HepG2 (cell line): ENCODE data around the gene CERS4. TPM values are rescaled to one million over a fixed set of nuclear protein-coding genes. Genes with fewer than 3 reads are reported as not detected.

ENCODE experiments used
- ATAC-seq: fragments of 200-7000 bp; cut with Tn5 transposase; 3 replicates; pipeline ENCODE4 v1.9.1; 2020; ENCODE audit warnings: mild to moderate bottlenecking, moderate library complexity
- BruUV-seq: library from RNA; stranded (reverse); fragments of 400-500 nt; replicated peaks from 2 replicates; lab custom pipeline; 2021; lab: Mats Ljungman, UMichigan
- CTCF ChIA-PET: fragments of 300-600 bp; formaldehyde crosslinking; extraction: SDS; loops from one replicate; lab custom pipeline; 2021; ENCODE audit warnings: low total read pairs, inconsistent platforms, low intra/inter-chr PET ratio; lab: Yijun Ruan, JAX
- POLR2A ChIA-PET: fragments of 350-600 bp; sonication (Branson Sonifier 250); formaldehyde crosslinking; loops from one replicate; lab custom pipeline; 2020; ENCODE audit warnings: antibody characterized with exemption, inconsistent platforms; lab: Yijun Ruan, JAX
- DNase-seq: peaks from one replicate; pipeline ENCODE4 v3.0.0-alpha.2; 2015; ENCODE audit warnings: low spot score
- FAIRE-seq: peaks from 3 replicates; lab custom pipeline; 2011; peaks lifted over from hg19 to GRCh38; lab: Jason Lieb, UNC
- H2AFZ ChIP-seq: one replicate; pipeline ENCODE4 v1.6.1; 2011; ENCODE audit warnings: low read length, inconsistent platforms
- H3K27ac ChIP-seq: fragments of 300-600 bp; 3 replicates; pipeline ENCODE4 v1.8.0; 2011; ENCODE audit warnings: mixed run types, mild to moderate bottlenecking, mixed read lengths, low read length, inconsistent platforms; ENCODE audit not compliant: insufficient read depth; ENCODE audit errors: extremely low read length
- H3K27me3 ChIP-seq, 2 experiments: fragments of 200-600 bp in 1 of 2; 2 replicates in 1 of 2; 3 replicates in 1 of 2; pipeline versions ENCODE4 v1.6.0 to v1.8.0; 2011; ENCODE audit warnings: low read length in 2 of 2, mild to moderate bottlenecking in 2 of 2, moderate library complexity in 2 of 2, inconsistent platforms in 1 of 2; ENCODE audit not compliant: insufficient read depth in 2 of 2, control insufficient read depth in 1 of 2
- H3K36me3 ChIP-seq, 2 experiments: fragments of 200-600 bp in 1 of 2; replicated peaks in 1 of 2; 2 replicates in 1 of 2; 3 replicates in 1 of 2; pipeline versions ENCODE4 v1.5.1 to v1.8.0; 2011; ENCODE audit warnings: low read length in 2 of 2, inconsistent platforms in 1 of 2; ENCODE audit not compliant: insufficient read depth in 2 of 2, control insufficient read depth in 1 of 2
- H3K4me1 ChIP-seq: 2 replicates; pipeline ENCODE4 v1.5.1; 2012; ENCODE audit warnings: low read length, inconsistent platforms; ENCODE audit not compliant: insufficient read depth
- H3K4me2 ChIP-seq: 2 replicates; pipeline ENCODE4 v1.6.0; 2011; ENCODE audit warnings: low read depth, low read length, inconsistent platforms
- H3K4me3 ChIP-seq, 3 experiments: fragments of 200-600 bp in 1 of 3; sonication (generic), shearing (Covaris generic) in 1 of 3; replicated peaks in 1 of 3; 2 replicates each; pipeline ENCODE4 v1.5.1; 2011 to 2016; ENCODE audit warnings: low read length in 3 of 3, inconsistent platforms in 2 of 3, low read depth in 2 of 3, mild to moderate bottlenecking in 2 of 3, control low read depth in 1 of 3, mixed read lengths in 1 of 3; ENCODE audit not compliant: insufficient read depth in 1 of 3
- H3K79me2 ChIP-seq: one replicate; pipeline ENCODE4 v1.6.1; 2011; ENCODE audit warnings: low read length, inconsistent platforms; ENCODE audit not compliant: insufficient read depth
- H3K9ac ChIP-seq: 2 replicates; pipeline ENCODE4 v1.6.0; 2011; ENCODE audit warnings: mild to moderate bottlenecking, low read depth, low read length, inconsistent platforms; ENCODE audit not compliant: insufficient read depth
- H3K9me3 ChIP-seq: 2 replicates; pipeline ENCODE4 v1.5.1; 2012; ENCODE audit warnings: mild to moderate bottlenecking, low read length
- H4K20me1 ChIP-seq: 2 replicates; pipeline ENCODE4 v1.6.0; 2011; ENCODE audit warnings: inconsistent platforms, mild to moderate bottlenecking, low read length, moderate library complexity; ENCODE audit not compliant: insufficient read depth
- KLF11 ChIP-seq: IDR thresholded peaks from 2 replicates; pipeline ENCODE4 v1.6.1; 2016; ENCODE audit warnings: missing compliant biosample characterization
- LCORL ChIP-seq, 2 experiments: fragments of 450-650 bp in 1 of 2; sonication (generic) in 1 of 2; formaldehyde crosslinking in 1 of 2; IDR thresholded peaks; 2 replicates each; pipeline versions ENCODE4 v1.5.0 to v1.6.1; 2017 to 2020; ENCODE audit warnings: antibody characterized with exemption in 1 of 2, missing genetic modification reagents in 1 of 2
- TBX2 ChIP-seq: sonication (generic); formaldehyde crosslinking; IDR thresholded peaks from 2 replicates; pipeline ENCODE4 v1.5.0; 2020; ENCODE audit warnings: missing genetic modification reagents, mild to moderate bottlenecking, borderline replicate concordance
- TOPORS ChIP-seq: sonication (generic); formaldehyde crosslinking; IDR thresholded peaks from 2 replicates; pipeline ENCODE4 v1.8.0; 2023; ENCODE audit warnings: mild to moderate bottlenecking, missing genetic modification reagents
- ZBTB20 ChIP-seq: sonication (generic); formaldehyde crosslinking; IDR thresholded peaks from 2 replicates; pipeline ENCODE4 v1.8.1; 2023; ENCODE audit warnings: missing genetic modification reagents, low read depth, mild to moderate bottlenecking, borderline replicate concordance
- WGBS: methylation state at CpG from one replicate; pipeline ENCODE4 v1.1.6; 2017; ENCODE audit warnings: low lambda C conversion rate; 5-methylcytosine and 5-hydroxymethylcytosine counted together
- in situ Hi-C: cut with HindIII; loops from 2 replicates; pipeline ENCODE4 v1.10.0; 2017; ENCODE audit warnings: low pct_unique_long_range_greater_than_20kb; ENCODE audit not compliant: extremely low pct_ligation_motif_present
- intact Hi-C: fragments of 100-400 bp; cut with micrococcal nuclease; formaldehyde crosslinking; loops from one replicate; pipeline ENCODE4 v1.10.0; 2022; ENCODE audit not compliant: unreplicated experiment
- polyA plus RNA-seq, 8 experiments: library from polyadenylated mRNA; depleted of rRNA in 3 of 8; stranded (reverse) in 7 of 8; unstranded in 1 of 8; fragments of >200 nt; fragmentation: Illumina TruSeq in 4 of 8; extraction: Trizol in 4 of 8; gene quantifications; 2 replicates each; pipeline versions ENCODE4 v1.2.1 to v1.2.3, GENCODE V29; 2011 to 2016; ENCODE audit warnings: low read depth in 4 of 8, missing spikeins in 1 of 8, mixed read lengths in 1 of 8; ENCODE audit not compliant: insufficient read depth in 1 of 8
- total RNA-seq, 5 experiments: library from RNA; depleted of rRNA; stranded (reverse); fragments of >200 nt; fragmentation: Illumina TruSeq; extraction: Trizol; gene quantifications; 2 replicates each; pipeline ENCODE4 v1.2.3, GENCODE V29; 2016; ENCODE audit warnings: low read depth in 1 of 5
- TF ChIP-seq, protein P1 (sequence below): sonication (generic); formaldehyde crosslinking; IDR thresholded peaks from 2 replicates; pipeline ENCODE4 v1.4.0; 2020; ENCODE audit warnings: missing genetic modification reagents

Gene CERS4
- total and polyA plus RNA-seq, 2 of the 13 experiments (the other 11 are each of a cell fraction or from before 2014, with no cell fraction given) = 74.7 to 83.5 TPM

DNA sequence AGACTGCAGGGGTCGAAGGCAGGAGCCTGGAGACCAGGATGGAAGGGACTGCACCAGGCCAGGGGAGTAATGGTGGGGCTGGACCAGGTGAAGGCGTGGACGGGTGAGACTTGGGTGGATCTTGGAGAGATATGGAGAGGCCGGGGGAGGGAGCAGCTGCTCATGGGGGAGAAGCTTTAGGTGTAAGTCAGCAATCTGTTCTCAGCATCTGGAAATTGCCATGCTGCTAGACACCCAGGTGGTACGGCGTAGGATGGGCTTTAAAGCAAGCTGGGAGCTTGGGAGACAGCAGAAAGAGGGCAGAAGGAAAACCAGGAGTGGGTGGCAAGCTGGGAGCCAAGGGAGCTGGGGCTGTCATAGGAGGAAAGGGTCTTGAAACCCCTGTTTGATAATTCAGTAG lies 3.0 kb downstream of the CERS4 start:
- H4K20me1 ChIP-seq = peaks cover 50% of the 10 kb centered on the region
- CTCF ChIA-PET = no interaction called here
- no peak for FAIRE-seq
- H3K4me2 ChIP-seq = peak overlapping the region; percentile 44
- peak overlapping the region in 1 of 3 experiments; percentile 43; a peak in 1 of 6 replicates for H3K4me3 ChIP-seq
- no peak overlapping the region for H2AFZ ChIP-seq
- in situ Hi-C loops (no loop called here), intact Hi-C loops (no loop called here)
- POLR2A ChIA-PET = interaction anchor here (1.0 kb wide), 1 partner anchor 29 kb away, joined by 4 read pairs; no protein-coding TSS in a partner anchor
- BruUV-seq = no TSS peak
- peaks cover 68% of the 10 kb centered on the region for H3K79me2 ChIP-seq
- H3K36me3 ChIP-seq = peaks cover 3 to 16% of the 10 kb centered on the region in 2 experiments; a peak in 3 of 5 replicates
- DNase-seq = no peak
- no peaks in the 10 kb centered on the region; a peak in 1 of 5 replicates for H3K27me3 ChIP-seq
- H3K4me1 ChIP-seq = peaks cover 60% of the 10 kb centered on the region
- 93% methylated on average over 6 of the region's 6 CpGs for WGBS
- H3K27ac ChIP-seq = peak overlapping the region; percentile 30
- TF ChIP-seq, protein P1, sequence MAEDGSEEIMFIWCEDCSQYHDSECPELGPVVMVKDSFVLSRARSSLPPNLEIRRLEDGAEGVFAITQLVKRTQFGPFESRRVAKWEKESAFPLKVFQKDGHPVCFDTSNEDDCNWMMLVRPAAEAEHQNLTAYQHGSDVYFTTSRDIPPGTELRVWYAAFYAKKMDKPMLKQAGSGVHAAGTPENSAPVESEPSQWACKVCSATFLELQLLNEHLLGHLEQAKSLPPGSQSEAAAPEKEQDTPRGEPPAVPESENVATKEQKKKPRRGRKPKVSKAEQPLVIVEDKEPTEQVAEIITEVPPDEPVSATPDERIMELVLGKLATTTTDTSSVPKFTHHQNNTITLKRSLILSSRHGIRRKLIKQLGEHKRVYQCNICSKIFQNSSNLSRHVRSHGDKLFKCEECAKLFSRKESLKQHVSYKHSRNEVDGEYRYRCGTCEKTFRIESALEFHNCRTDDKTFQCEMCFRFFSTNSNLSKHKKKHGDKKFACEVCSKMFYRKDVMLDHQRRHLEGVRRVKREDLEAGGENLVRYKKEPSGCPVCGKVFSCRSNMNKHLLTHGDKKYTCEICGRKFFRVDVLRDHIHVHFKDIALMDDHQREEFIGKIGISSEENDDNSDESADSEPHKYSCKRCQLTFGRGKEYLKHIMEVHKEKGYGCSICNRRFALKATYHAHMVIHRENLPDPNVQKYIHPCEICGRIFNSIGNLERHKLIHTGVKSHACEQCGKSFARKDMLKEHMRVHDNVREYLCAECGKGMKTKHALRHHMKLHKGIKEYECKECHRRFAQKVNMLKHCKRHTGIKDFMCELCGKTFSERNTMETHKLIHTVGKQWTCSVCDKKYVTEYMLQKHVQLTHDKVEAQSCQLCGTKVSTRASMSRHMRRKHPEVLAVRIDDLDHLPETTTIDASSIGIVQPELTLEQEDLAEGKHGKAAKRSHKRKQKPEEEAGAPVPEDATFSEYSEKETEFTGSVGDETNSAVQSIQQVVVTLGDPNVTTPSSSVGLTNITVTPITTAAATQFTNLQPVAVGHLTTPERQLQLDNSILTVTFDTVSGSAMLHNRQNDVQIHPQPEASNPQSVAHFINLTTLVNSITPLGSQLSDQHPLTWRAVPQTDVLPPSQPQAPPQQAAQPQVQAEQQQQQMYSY (CRISPR knock-in tag) = peak; percentile 82
- TF ChIP-seq TOPORS (CRISPR knock-in tag) = no peak
- no peak for TF ChIP-seq TBX2 (CRISPR knock-in tag)
- no peak for TF ChIP-seq KLF11 (CRISPR knock-in tag)
- TF ChIP-seq LCORL (IDR thresholded peaks at IDR 0.05) = no peak
- TF ChIP-seq LCORL (CRISPR knock-in tag; IDR thresholded peaks at IDR 0.05) = no peak
- no peak for TF ChIP-seq ZBTB20 (CRISPR knock-in tag)
- TF ChIP-seq, all 625 proteins: peak for 1
- ATAC-seq = no peak
- Histone ChIP-seq H3K9ac (peak overlapping the region; percentile 49; the same call in 1 of the 2 replicates), H3K9me3 (no peaks in the 10 kb centered on the region)
